A673 (cell line): ENCODE data around the gene CTSO.

Experiments
- CTCF ChIP-seq: fragments of 300-800, 200-600 bp; sonication (generic); conservative IDR thresholded peaks from 2 replicates; pipeline ENCODE4 v1.5.1; 2017; ENCODE audit warnings: low read depth, mild to moderate bottlenecking, antibody characterized with exemption, low read length, moderate library complexity, mixed read lengths
- EZH2 ChIP-seq: fragments of 200-600 bp; sonication (generic); IDR thresholded peaks from 2 replicates; pipeline ENCODE4 v1.6.1; 2017; ENCODE audit warnings: borderline replicate concordance, low read depth, mild to moderate bottlenecking, mixed read lengths, antibody characterized with exemption, low read length; ENCODE audit not compliant: poor library complexity, severe bottlenecking

GRCh38 chr4:155908187-155909139 is 45.2 kb downstream of the CTSO start:
- TF ChIP-seq CTCF: no peak
- TF ChIP-seq EZH2: no peak
